Gastroesophageal sphincter (tissue), 3 donors: ENCODE results near the gene NTRK3.

ENCODE experiments used
- EP300 ChIP-seq: sonication (generic); formaldehyde crosslinking; IDR thresholded peaks from one replicate; pipeline ENCODE4 v1.6.1; 2017; ENCODE audit warnings: antibody characterized with exemption, mild to moderate bottlenecking
- POLR2A ChIP-seq, 2 donors: fragments of 450-650 bp; IDR thresholded peaks; one replicate each; pipeline ENCODE4 v1.6.1; 2017; ENCODE audit warnings: antibody characterized with exemption in 2 of 2, mild to moderate bottlenecking in 2 of 2, moderate library complexity in 1 of 2
- POLR2AphosphoS5 ChIP-seq: sonication (generic); formaldehyde crosslinking; IDR thresholded peaks from one replicate; pipeline ENCODE4 v1.6.1; 2017; ENCODE audit warnings: antibody characterized with exemption
- TF ChIP-seq, protein P1 (sequence below), 4 experiments: fragments of 200-600 bp in 2 of 4; fragments of 450-650 bp in 2 of 4; sonication (generic) in 1 of 4; IDR thresholded peaks; one replicate each; pipeline ENCODE4 v1.5.1; 2017 to 2019; ENCODE audit warnings: antibody characterized with exemption in 4 of 4, mild to moderate bottlenecking in 2 of 4, moderate library complexity in 2 of 4

DNA sequence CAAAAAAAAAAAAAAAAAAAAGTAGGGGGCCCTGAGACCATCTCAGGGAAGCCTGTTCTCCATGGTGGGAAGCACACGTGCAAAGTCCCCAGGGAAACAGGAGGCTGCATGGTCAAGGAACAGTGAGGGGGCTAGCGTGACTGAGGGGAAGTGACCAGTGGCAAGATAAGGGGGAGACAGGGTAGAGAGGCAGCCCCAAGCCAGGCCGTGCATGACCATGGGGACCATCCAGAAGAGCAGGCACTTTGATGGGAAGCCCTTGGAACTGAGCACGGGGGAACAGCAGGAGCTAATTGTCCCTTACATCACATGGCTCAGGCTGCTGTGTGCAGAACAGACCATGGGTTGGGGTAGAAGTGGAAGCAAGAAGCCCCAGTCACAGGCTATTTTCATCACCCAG lies 196.2 kb downstream of the NTRK3 start:
- TF ChIP-seq, protein P1, sequence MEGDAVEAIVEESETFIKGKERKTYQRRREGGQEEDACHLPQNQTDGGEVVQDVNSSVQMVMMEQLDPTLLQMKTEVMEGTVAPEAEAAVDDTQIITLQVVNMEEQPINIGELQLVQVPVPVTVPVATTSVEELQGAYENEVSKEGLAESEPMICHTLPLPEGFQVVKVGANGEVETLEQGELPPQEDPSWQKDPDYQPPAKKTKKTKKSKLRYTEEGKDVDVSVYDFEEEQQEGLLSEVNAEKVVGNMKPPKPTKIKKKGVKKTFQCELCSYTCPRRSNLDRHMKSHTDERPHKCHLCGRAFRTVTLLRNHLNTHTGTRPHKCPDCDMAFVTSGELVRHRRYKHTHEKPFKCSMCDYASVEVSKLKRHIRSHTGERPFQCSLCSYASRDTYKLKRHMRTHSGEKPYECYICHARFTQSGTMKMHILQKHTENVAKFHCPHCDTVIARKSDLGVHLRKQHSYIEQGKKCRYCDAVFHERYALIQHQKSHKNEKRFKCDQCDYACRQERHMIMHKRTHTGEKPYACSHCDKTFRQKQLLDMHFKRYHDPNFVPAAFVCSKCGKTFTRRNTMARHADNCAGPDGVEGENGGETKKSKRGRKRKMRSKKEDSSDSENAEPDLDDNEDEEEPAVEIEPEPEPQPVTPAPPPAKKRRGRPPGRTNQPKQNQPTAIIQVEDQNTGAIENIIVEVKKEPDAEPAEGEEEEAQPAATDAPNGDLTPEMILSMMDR (IDR thresholded peaks at IDR 0.05), result no peak
- TF ChIP-seq POLR2AphosphoS5 (no peak), POLR2A (IDR thresholded peaks at IDR 0.05) (no peak), EP300 (no peak)
